Activated T-helper 1 cell treated with anti-CD3 and anti-CD28 coated beads, Interleukin-12 subunit alpha, Interleukin-12 subunit beta, Interleukin-2, Interleukin-4 antibody, amounts not matched to agents 30 ng/mL and 10 ng/mL and 1 ng/mL, durations not matched to agents 14 hours and 24 hours and 36 hours (primary cell): ENCODE results near the gene NELFCD. TPM values are rescaled to one million over a fixed set of nuclear protein-coding genes. Genes with fewer than 3 reads are reported as not detected.
"Not testable (repeated sequence)": the region's sequence is repeated elsewhere in the genome, so short reads cannot be mapped to it uniquely, and the experiment has no call there.

Experiments used
- DNase-seq: peaks from one replicate; pipeline ENCODE4 v3.0.0; 2021; ENCODE audit warnings: low spot score
- H3K27ac Mint-ChIP-seq: one replicate; pipeline ENCODE4 v1.8.0; 2021; ENCODE audit warnings: mild to moderate bottlenecking, mixed read lengths
- H3K27me3 Mint-ChIP-seq: one replicate; pipeline ENCODE4 v1.8.0; 2022; ENCODE audit warnings: mild to moderate bottlenecking, moderate library complexity, mixed read lengths; ENCODE audit not compliant: insufficient read depth
- H3K36me3 Mint-ChIP-seq: one replicate; pipeline ENCODE4 v1.8.0; 2021; ENCODE audit warnings: low read depth, mixed read lengths
- H3K4me1 Mint-ChIP-seq: one replicate; pipeline ENCODE4 v1.8.0; 2021; ENCODE audit warnings: low read depth, mixed read lengths
- H3K4me3 Mint-ChIP-seq: one replicate; pipeline ENCODE4 v1.8.0; 2021; ENCODE audit warnings: mild to moderate bottlenecking, moderate library complexity, mixed read lengths
- H3K9me3 Mint-ChIP-seq: one replicate; pipeline ENCODE4 v1.8.0; 2021; ENCODE audit warnings: mixed read lengths
- intact Hi-C: fragments of 100-400 bp; cut with micrococcal nuclease; formaldehyde crosslinking; loops from one replicate; pipeline ENCODE4 v1.15.1; 2024
- total RNA-seq: library from RNA; stranded (reverse); gene quantifications from 2 replicates; pipeline ENCODE4 v1.2.3, GENCODE V29; 2022

The NELFCD gene
- total RNA-seq, 1 donor from 2014 or later, result 121 TPM

- H3K36me3 Mint-ChIP-seq, result peaks cover 5% of the 10 kb centered on the region
- peaks cover 39% of the 10 kb centered on the region for H3K4me1 Mint-ChIP-seq
- intact Hi-C loops, result no loop called here
Measured at GRCh38 chr20:59008715-59009336, 27.8 kb downstream of the NELFCD start.

GRCh38 chr20:59010321-59010994 lies 29.4 kb downstream of the NELFCD start:
- Mint-ChIP-seq H3K36me3 (peaks cover 2% of the 10 kb centered on the region), H3K4me3 (no peak overlapping the region), H3K27ac (no peak overlapping the region), H3K9me3 (no peaks in the 10 kb centered on the region), H3K4me1 (peaks cover 33% of the 10 kb centered on the region), H3K27me3 (peaks cover 2% of the 10 kb centered on the region)
- intact Hi-C loops, result no loop called here
- no peak for DNase-seq

More at GRCh38 chr20:59008715-59009336, 27.8 kb downstream of the NELFCD start:
- Mint-ChIP-seq H3K4me3 (no peak overlapping the region), H3K27me3 (peaks cover 2% of the 10 kb centered on the region), H3K9me3 (no peaks in the 10 kb centered on the region), H3K27ac (no peak overlapping the region)
- no peak for DNase-seq

- no peaks in the 10 kb centered on the region for H3K9me3 Mint-ChIP-seq
- peaks cover 2% of the 10 kb centered on the region for H3K36me3 Mint-ChIP-seq
- H3K4me3 Mint-ChIP-seq, result peak overlapping the region; percentile 4
- H3K27ac Mint-ChIP-seq, result no peak overlapping the region
- intact Hi-C loops, result no loop called here
- no peak for DNase-seq
- H3K4me1 Mint-ChIP-seq, result peaks cover 29% of the 10 kb centered on the region
- H3K27me3 Mint-ChIP-seq, result peaks cover 2% of the 10 kb centered on the region
Measured at GRCh38 chr20:59010995-59011873, 30.2 kb downstream of the NELFCD start.

- peaks cover 34% of the 10 kb centered on the region for H3K4me1 Mint-ChIP-seq
- H3K9me3 Mint-ChIP-seq, H3K27ac Mint-ChIP-seq, H3K36me3 Mint-ChIP-seq, H3K27me3 Mint-ChIP-seq, DNase-seq, intact Hi-C loops, H3K4me3 Mint-ChIP-seq: not testable (repeated sequence)
Measured at GRCh38 chr20:59011874-59012157, 30.8 kb downstream of the NELFCD start.

- no peak overlapping the region for H3K4me3 Mint-ChIP-seq
- peaks cover 2% of the 10 kb centered on the region for H3K36me3 Mint-ChIP-seq
- H3K9me3 Mint-ChIP-seq, result no peaks in the 10 kb centered on the region
- H3K27me3 Mint-ChIP-seq, result peaks cover 2% of the 10 kb centered on the region
- H3K27ac Mint-ChIP-seq, result no peak overlapping the region
- peaks cover 42% of the 10 kb centered on the region for H3K4me1 Mint-ChIP-seq
- intact Hi-C loops, result no loop called here
- DNase-seq, result no peak
Measured at GRCh38 chr20:59013031-59013951, 32.2 kb downstream of the NELFCD start.

- H3K27ac Mint-ChIP-seq, result peak overlapping the region; percentile 6
- peaks cover 2% of the 10 kb centered on the region for H3K27me3 Mint-ChIP-seq
- H3K4me3 Mint-ChIP-seq, result no peak overlapping the region
- H3K36me3 Mint-ChIP-seq, result peaks cover 2% of the 10 kb centered on the region
- H3K9me3 Mint-ChIP-seq, result no peaks in the 10 kb centered on the region
- no peak for DNase-seq
- intact Hi-C loops, result no loop called here
- peaks cover 42% of the 10 kb centered on the region for H3K4me1 Mint-ChIP-seq
Measured at GRCh38 chr20:59013959-59014608, 33.0 kb downstream of the NELFCD start.

GRCh38 chr20:59014680-59015389 lies 33.8 kb downstream of the NELFCD start:
- peaks cover 2% of the 10 kb centered on the region for H3K27me3 Mint-ChIP-seq
- H3K9me3 Mint-ChIP-seq, result no peaks in the 10 kb centered on the region
- intact Hi-C loops, result no loop called here
- DNase-seq, result no peak
- peaks cover 2% of the 10 kb centered on the region for H3K36me3 Mint-ChIP-seq
- no peak overlapping the region for H3K27ac Mint-ChIP-seq
- peaks cover 42% of the 10 kb centered on the region for H3K4me1 Mint-ChIP-seq
- H3K4me3 Mint-ChIP-seq, result no peak overlapping the region

GRCh38 chr20:59015411-59015810 lies 34.4 kb downstream of the NELFCD start:
- H3K9me3 Mint-ChIP-seq, result no peaks in the 10 kb centered on the region

GRCh38 chr20:59015812-59016711 lies 35.0 kb downstream of the NELFCD start:
- intact Hi-C loops, result no loop called here
- Mint-ChIP-seq H3K4me1 (peaks cover 42% of the 10 kb centered on the region), H3K27ac (peak overlapping the region; percentile 5), H3K4me3 (no peak overlapping the region), H3K9me3 (no peaks in the 10 kb centered on the region), H3K27me3 (peaks cover 2% of the 10 kb centered on the region), H3K36me3 (peaks cover 4% of the 10 kb centered on the region)
- no peak for DNase-seq

More at GRCh38 chr20:59015411-59015810, 34.4 kb downstream of the NELFCD start:
- H3K36me3 Mint-ChIP-seq, result peaks cover 2% of the 10 kb centered on the region
- peaks cover 2% of the 10 kb centered on the region for H3K27me3 Mint-ChIP-seq
- H3K27ac Mint-ChIP-seq, result no peak overlapping the region
- peaks cover 42% of the 10 kb centered on the region for H3K4me1 Mint-ChIP-seq
- no peak overlapping the region for H3K4me3 Mint-ChIP-seq
- intact Hi-C loops, result no loop called here
- no peak for DNase-seq

- H3K27ac Mint-ChIP-seq, result no peak overlapping the region
- H3K4me1 Mint-ChIP-seq, result peaks cover 34% of the 10 kb centered on the region
- H3K4me3 Mint-ChIP-seq, result peak overlapping the region; percentile 24
- no peaks in the 10 kb centered on the region for H3K9me3 Mint-ChIP-seq
- no peak for DNase-seq
- H3K27me3 Mint-ChIP-seq, result peaks cover 2% of the 10 kb centered on the region
- intact Hi-C loops, result no loop called here
- peaks cover 4% of the 10 kb centered on the region for H3K36me3 Mint-ChIP-seq
Measured at GRCh38 chr20:59016795-59017492, 35.9 kb downstream of the NELFCD start.
